CD4-positive, CD25-positive, alpha-beta regulatory T cell (primary cell): ENCODE results near the gene C9orf152. TPM values are rescaled to one million over a fixed set of nuclear protein-coding genes. Genes with fewer than 3 reads are reported as not detected.
"Not testable (repeated sequence)": the region's sequence is repeated elsewhere in the genome, so short reads cannot be mapped to it uniquely, and the experiment has no call there.

Experiments used
- ATAC-seq, 2 donors: fragments of 150-1000 bp; cut with Tn5 transposase; one replicate each; pipeline ENCODE4 v1.10.0; 2021; ENCODE audit warnings: low read depth in 2 of 2, moderate number of reproducible peaks in 2 of 2, moderate library complexity in 1 of 2
- DNase-seq, 3 donors: peaks; one replicate each; pipeline versions ENCODE4 v3.0.0 to v3.0.0-alpha.2; 2012 to 2022; ENCODE audit warnings: mixed read lengths in 1 of 3
- H3K27ac ChIP-seq: one replicate; pipeline ENCODE4 v1.7.0; 2013; ENCODE audit warnings: mild to moderate bottlenecking, low read length; ENCODE audit not compliant: insufficient read depth, poor library complexity, severe bottlenecking
- H3K27me3 ChIP-seq: one replicate; pipeline ENCODE4 v1.7.0; 2013; ENCODE audit warnings: low read length; ENCODE audit not compliant: control insufficient read depth, insufficient read depth
- H3K36me3 ChIP-seq: one replicate; pipeline ENCODE4 v1.7.0; 2013; ENCODE audit warnings: mild to moderate bottlenecking, low read length, moderate library complexity; ENCODE audit not compliant: control insufficient read depth, insufficient read depth
- H3K4me1 ChIP-seq: 2 replicates; pipeline ENCODE4 v1.7.0; 2013; ENCODE audit warnings: mild to moderate bottlenecking, low read length; ENCODE audit not compliant: insufficient read depth, control insufficient read depth, poor library complexity, severe bottlenecking
- H3K4me3 ChIP-seq: one replicate; pipeline ENCODE4 v1.7.0; 2013; ENCODE audit warnings: low read depth, mild to moderate bottlenecking, low read length, moderate library complexity
- H3K9me3 ChIP-seq, 2 experiments: 1 replicate in 1 of 2; 2 replicates in 1 of 2; pipeline ENCODE4 v1.7.0; 2013; ENCODE audit warnings: low read length in 2 of 2, mild to moderate bottlenecking in 1 of 2, moderate library complexity in 1 of 2; ENCODE audit not compliant: control insufficient read depth in 2 of 2
- H3K27ac Mint-ChIP-seq, 3 donors: one replicate each; pipeline ENCODE4 v1.8.0; 2020 to 2022; ENCODE audit warnings: mild to moderate bottlenecking in 3 of 3, mixed read lengths in 3 of 3, moderate library complexity in 2 of 3
- H3K27me3 Mint-ChIP-seq: one replicate; pipeline ENCODE4 v1.8.0; 2022; ENCODE audit warnings: mild to moderate bottlenecking, mixed read lengths
- H3K36me3 Mint-ChIP-seq: one replicate; pipeline ENCODE4 v1.8.0; 2020; ENCODE audit warnings: mixed read lengths
- H3K4me1 Mint-ChIP-seq, 4 donors: one replicate each; pipeline ENCODE4 v1.8.0; 2020 to 2022; ENCODE audit warnings: mixed read lengths in 4 of 4, mild to moderate bottlenecking in 1 of 4
- H3K4me3 Mint-ChIP-seq, 4 donors: one replicate each; pipeline ENCODE4 v1.8.0; 2020 to 2022; ENCODE audit warnings: mild to moderate bottlenecking in 4 of 4, mixed read lengths in 4 of 4, moderate library complexity in 3 of 4
- H3K9me3 Mint-ChIP-seq, 7 donors: one replicate each; pipeline ENCODE4 v1.8.0; 2020 to 2022; ENCODE audit warnings: mixed read lengths in 7 of 7, mild to moderate bottlenecking in 3 of 7, moderate library complexity in 2 of 7
- polyA plus RNA-seq, 4 donors: library from polyadenylated mRNA; unstranded; fragments of 300-500 nt; fragmentation: Illumina TruSeq; gene quantifications; one replicate each; pipeline ENCODE4 v1.2.3, GENCODE V29; 2021
- total RNA-seq: library from RNA; stranded (reverse); gene quantifications from one replicate; pipeline ENCODE4 v1.2.3, GENCODE V29; 2022

The C9orf152 gene
- total and polyA plus RNA-seq, 5 donors from 2014 or later, result not detected

- Histone ChIP-seq H3K36me3 (no peaks in the 10 kb centered on the region), H3K9me3 (no peaks in the 10 kb centered on the region), H3K4me1 (no peaks in the 10 kb centered on the region), H3K27ac (no peak overlapping the region), H3K27me3 (peaks cover 4% of the 10 kb centered on the region), H3K4me3 (no peak overlapping the region)
- no peak for ATAC-seq
- no peak for DNase-seq
- no peaks in the 10 kb centered on the region for H3K36me3 Mint-ChIP-seq
- H3K4me3 Mint-ChIP-seq, result no peak overlapping the region
- H3K27me3 Mint-ChIP-seq, result peaks cover 18% of the 10 kb centered on the region
- H3K9me3 Mint-ChIP-seq, result no peaks in the 10 kb centered on the region
- no peak overlapping the region for H3K27ac Mint-ChIP-seq
- H3K4me1 Mint-ChIP-seq, result peaks cover 0 to 4% (median 0%) of the 10 kb centered on the region in 4 donors
Observed at GRCh38 chr9:110197330-110198187, 10.4 kb downstream of the C9orf152 start.

- not testable (repeated sequence) for H3K9me3 Mint-ChIP-seq, DNase-seq, H3K4me3 ChIP-seq, H3K4me3 Mint-ChIP-seq, H3K36me3 Mint-ChIP-seq, H3K27ac ChIP-seq, ATAC-seq, H3K36me3 ChIP-seq, H3K4me1 ChIP-seq, H3K4me1 Mint-ChIP-seq, H3K27ac Mint-ChIP-seq, H3K9me3 ChIP-seq, H3K27me3 ChIP-seq
- H3K27me3 Mint-ChIP-seq, result peaks cover 18% of the 10 kb centered on the region
Observed at GRCh38 chr9:110196084-110196499, 11.9 kb downstream of the C9orf152 start.

GRCh38 chr9:110192531-110193261, 15.3 kb downstream of the C9orf152 start:
- Mint-ChIP-seq H3K36me3 (peaks cover 3% of the 10 kb centered on the region), H3K27ac (no peak overlapping the region), H3K4me1 (peaks cover 0 to 4% (median 0%) of the 10 kb centered on the region in 4 donors), H3K27me3 (peaks cover 9% of the 10 kb centered on the region), H3K4me3 (no peak overlapping the region), H3K9me3 (no peaks in the 10 kb centered on the region)
- Histone ChIP-seq H3K9me3 (no peaks in the 10 kb centered on the region), H3K36me3 (no peaks in the 10 kb centered on the region), H3K27ac (no peak overlapping the region), H3K4me1 (no peaks in the 10 kb centered on the region), H3K27me3 (no peaks in the 10 kb centered on the region), H3K4me3 (no peak overlapping the region)
- ATAC-seq (no peak), DNase-seq (no peak)

GRCh38 chr9:110191615-110192014, 16.3 kb downstream of the C9orf152 start:
- no peak for ATAC-seq
- DNase-seq, result no peak
- Mint-ChIP-seq H3K27ac (no peak overlapping the region), H3K4me3 (no peak overlapping the region), H3K27me3 (peaks cover 9% of the 10 kb centered on the region), H3K9me3 (peaks cover 0 to under 1% (median 0%) of the 10 kb centered on the region in 7 donors), H3K4me1 (peaks cover 0 to 4% (median 0%) of the 10 kb centered on the region in 4 donors), H3K36me3 (peaks cover 3% of the 10 kb centered on the region)
- Histone ChIP-seq H3K4me3 (no peak overlapping the region), H3K36me3 (no peaks in the 10 kb centered on the region), H3K4me1 (no peaks in the 10 kb centered on the region), H3K27ac (no peak overlapping the region), H3K9me3 (no peaks in the 10 kb centered on the region), H3K27me3 (no peaks in the 10 kb centered on the region)

- Mint-ChIP-seq H3K27ac (no peak overlapping the region), H3K4me1 (peaks cover 0 to 4% (median 0%) of the 10 kb centered on the region in 4 donors), H3K4me3 (no peak overlapping the region), H3K36me3 (peaks cover 3% of the 10 kb centered on the region), H3K9me3 (peaks cover 0 to 1% (median 0%) of the 10 kb centered on the region in 7 donors), H3K27me3 (peaks cover 9% of the 10 kb centered on the region)
- H3K4me1 ChIP-seq, result no peaks in the 10 kb centered on the region
- H3K27ac ChIP-seq, result no peak overlapping the region
- ATAC-seq (no peak), DNase-seq (no peak)
- H3K36me3 ChIP-seq, result no peaks in the 10 kb centered on the region
- no peaks in the 10 kb centered on the region for H3K9me3 ChIP-seq
- no peaks in the 10 kb centered on the region for H3K27me3 ChIP-seq
- no peak overlapping the region for H3K4me3 ChIP-seq
Observed at GRCh38 chr9:110189559-110190320, 18.2 kb downstream of the C9orf152 start.

GRCh38 chr9:110188991-110189390, 19.0 kb downstream of the C9orf152 start:
- Histone ChIP-seq H3K4me1 (no peaks in the 10 kb centered on the region), H3K27ac (no peak overlapping the region), H3K36me3 (no peaks in the 10 kb centered on the region), H3K4me3 (no peak overlapping the region), H3K9me3 (no peaks in the 10 kb centered on the region), H3K27me3 (no peaks in the 10 kb centered on the region)
- Mint-ChIP-seq H3K27ac (no peak overlapping the region), H3K36me3 (peaks cover 3% of the 10 kb centered on the region), H3K4me1 (peaks cover 0 to 1% (median 0%) of the 10 kb centered on the region in 4 donors), H3K27me3 (peaks cover 6% of the 10 kb centered on the region), H3K4me3 (no peak overlapping the region), H3K9me3 (peaks cover 0 to 1% (median 0%) of the 10 kb centered on the region in 7 donors)
- DNase-seq (no peak), ATAC-seq (no peak)

- H3K27ac ChIP-seq, result no peak overlapping the region
- H3K27ac Mint-ChIP-seq, result no peak overlapping the region
- H3K4me1 ChIP-seq, result no peaks in the 10 kb centered on the region
- DNase-seq (no peak), ATAC-seq (no peak)
- H3K9me3 ChIP-seq, result no peaks in the 10 kb centered on the region
- peaks cover 0 to 1% (median 0%) of the 10 kb centered on the region in 7 donors for H3K9me3 Mint-ChIP-seq
- H3K36me3 ChIP-seq, result no peaks in the 10 kb centered on the region
- H3K4me3 Mint-ChIP-seq, result no peak overlapping the region
- H3K27me3 Mint-ChIP-seq, result peaks cover 10% of the 10 kb centered on the region
- H3K4me3 ChIP-seq, result no peak overlapping the region
- peaks cover 3% of the 10 kb centered on the region for H3K36me3 Mint-ChIP-seq
- no peaks in the 10 kb centered on the region for H3K27me3 ChIP-seq
- H3K4me1 Mint-ChIP-seq, result peaks cover 0 to 4% (median 2%) of the 10 kb centered on the region in 4 donors
Observed at GRCh38 chr9:110188101-110188500, 19.9 kb downstream of the C9orf152 start.
